HepG2 (cell line): Measurements from ENCODE around the gene LYST. TPM values are rescaled to one million over a fixed set of nuclear protein-coding genes. Genes with fewer than 3 reads are reported as not detected.

Experiments used
- AGO2 ChIP-seq: fragments of 200-400 bp; formaldehyde crosslinking; optimal IDR thresholded peaks from 2 replicates; pipeline ENCODE3; 2017; ENCODE audit warnings: mild to moderate bottlenecking, low read depth, low read length, moderate library complexity
- DNMT3B ChIP-seq: conservative IDR thresholded peaks from 2 replicates; pipeline ENCODE4 v1.6.1; 2016; ENCODE audit warnings: missing biosample characterization, control low read depth
- DRAP1 ChIP-seq: IDR thresholded peaks from 2 replicates; pipeline ENCODE4 v1.6.1; 2016; ENCODE audit warnings: missing genetic modification reagents, missing compliant biosample characterization
- FOXP4 ChIP-seq: sonication (generic); formaldehyde crosslinking; IDR thresholded peaks from 2 replicates; pipeline ENCODE4 v1.4.0; 2020; ENCODE audit warnings: missing genetic modification reagents
- JUN ChIP-seq: sonication (generic); formaldehyde crosslinking; IDR thresholded peaks from 2 replicates; pipeline ENCODE4 v1.4.0; 2020; ENCODE audit warnings: mild to moderate bottlenecking, missing genetic modification reagents
- MLX ChIP-seq: IDR thresholded peaks from 2 replicates; pipeline ENCODE4 v1.6.1; 2016
- SETDB1 ChIP-seq: sonication (generic); formaldehyde crosslinking; IDR thresholded peaks from 2 replicates; pipeline ENCODE4 v1.5.1; 2020; ENCODE audit warnings: missing genetic modification reagents, mild to moderate bottlenecking, borderline replicate concordance
- ZNF260 ChIP-seq: sonication (generic); formaldehyde crosslinking; IDR thresholded peaks from 2 replicates; pipeline ENCODE4 v1.4.0; 2020; ENCODE audit warnings: missing genetic modification reagents, low read depth, mild to moderate bottlenecking, borderline replicate concordance
- ZNF318 ChIP-seq: sonication (generic); formaldehyde crosslinking; IDR thresholded peaks from 2 replicates; pipeline ENCODE4 v1.4.0; 2020; ENCODE audit warnings: mild to moderate bottlenecking, missing genetic modification reagents
- ZNF382 ChIP-seq: sonication (generic); formaldehyde crosslinking; IDR thresholded peaks from 2 replicates; pipeline ENCODE4 v1.5.0; 2020; ENCODE audit warnings: missing genetic modification reagents, mild to moderate bottlenecking, borderline replicate concordance
- ZNF512 ChIP-seq: sonication (generic); formaldehyde crosslinking; IDR thresholded peaks from 2 replicates; pipeline ENCODE4 v1.4.0; 2020; ENCODE audit warnings: mild to moderate bottlenecking, missing genetic modification reagents
- ZNF724P ChIP-seq: sonication (generic); formaldehyde crosslinking; IDR thresholded peaks from 2 replicates; pipeline ENCODE4 v1.8.0; 2022; ENCODE audit warnings: missing genetic modification reagents, borderline replicate concordance
- ZNF761 ChIP-seq: sonication (generic); formaldehyde crosslinking; conservative IDR thresholded peaks from 2 replicates; pipeline ENCODE4 v1.4.0; 2020; ENCODE audit warnings: mild to moderate bottlenecking, missing genetic modification reagents
- polyA plus RNA-seq, 8 experiments: library from polyadenylated mRNA; depleted of rRNA in 3 of 8; stranded (reverse) in 7 of 8; unstranded in 1 of 8; fragments of >200 nt; fragmentation: Illumina TruSeq in 4 of 8; extraction: Trizol in 4 of 8; gene quantifications; 2 replicates each; pipeline versions ENCODE4 v1.2.1 to v1.2.3, GENCODE V29; 2011 to 2016; ENCODE audit warnings: low read depth in 4 of 8, missing spikeins in 1 of 8, mixed read lengths in 1 of 8; ENCODE audit not compliant: insufficient read depth in 1 of 8
- total RNA-seq, 5 experiments: library from RNA; depleted of rRNA; stranded (reverse); fragments of >200 nt; fragmentation: Illumina TruSeq; extraction: Trizol; gene quantifications; 2 replicates each; pipeline ENCODE4 v1.2.3, GENCODE V29; 2016; ENCODE audit warnings: low read depth in 1 of 5
- TF ChIP-seq, protein P1 (sequence below): IDR thresholded peaks from 2 replicates; pipeline ENCODE4 v1.6.1; 2018; ENCODE audit warnings: missing genetic modification reagents

The LYST gene
- total and polyA plus RNA-seq, 2 of the 13 experiments (the other 11 are each of a cell fraction or from before 2014, with no cell fraction given): 0.91 to 2.5 TPM

- TF ChIP-seq, protein P1, sequence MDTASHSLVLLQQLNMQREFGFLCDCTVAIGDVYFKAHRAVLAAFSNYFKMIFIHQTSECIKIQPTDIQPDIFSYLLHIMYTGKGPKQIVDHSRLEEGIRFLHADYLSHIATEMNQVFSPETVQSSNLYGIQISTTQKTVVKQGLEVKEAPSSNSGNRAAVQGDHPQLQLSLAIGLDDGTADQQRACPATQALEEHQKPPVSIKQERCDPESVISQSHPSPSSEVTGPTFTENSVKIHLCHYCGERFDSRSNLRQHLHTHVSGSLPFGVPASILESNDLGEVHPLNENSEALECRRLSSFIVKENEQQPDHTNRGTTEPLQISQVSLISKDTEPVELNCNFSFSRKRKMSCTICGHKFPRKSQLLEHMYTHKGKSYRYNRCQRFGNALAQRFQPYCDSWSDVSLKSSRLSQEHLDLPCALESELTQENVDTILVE (CRISPR knock-in tag): peak; percentile 75; the same call in 1 of the 2 replicates
- TF ChIP-seq DNMT3B (no peak), ZNF382 (no peak), ZNF318 (CRISPR knock-in tag) (no peak), FOXP4 (peak; percentile 96), MLX (peak; percentile 95), ZNF260 (no peak), DRAP1 (peak; percentile 87), JUN (no peak), ZNF761 (0 out of 2 replicates have a peak, but pooled peaks have one; percentile 39), ZNF724P (CRISPR knock-in tag) (peak; percentile 33; the same call in 1 of the 2 replicates), ZNF512 (CRISPR knock-in tag) (no peak), SETDB1 (CRISPR knock-in tag) (no peak), AGO2 (peak; percentile 94)
Observed at GRCh38 chr1:235650341-235651169, 216.2 kb downstream of the LYST start (continued).
